GM12878 (cell line): ENCODE results near the gene CCDC134. TPM values are rescaled to one million over a fixed set of nuclear protein-coding genes. Genes with fewer than 3 reads are reported as not detected.

Experiments
- BCLAF1 ChIP-seq: fragments of 450-650 bp; IDR thresholded peaks from 2 replicates; pipeline ENCODE4 v1.6.1; 2017; ENCODE audit warnings: antibody characterized with exemption, mild to moderate bottlenecking, moderate library complexity
- BRCA1 ChIP-seq: IDR thresholded peaks from 2 replicates; pipeline ENCODE4 v1.6.1; 2011; ENCODE audit warnings: low read depth, low read length, improper control_type of control experiment
- CBFB ChIP-seq: IDR thresholded peaks from 2 replicates; pipeline ENCODE4 v1.6.1; 2016; ENCODE audit warnings: antibody characterized with exemption, low read depth
- CEBPB ChIP-seq, 2 experiments: fragments of 150-350 bp in 1 of 2; IDR thresholded peaks; 2 replicates each; pipeline ENCODE4 v1.6.1; 2012 to 2014; ENCODE audit warnings: low read depth in 2 of 2, low read length in 2 of 2, borderline replicate concordance in 1 of 2, inconsistent platforms in 1 of 2
- CREM ChIP-seq: IDR thresholded peaks from 2 replicates; pipeline ENCODE4 v1.6.1; 2014; ENCODE audit warnings: antibody characterized with exemption, low read depth
- E2F4 ChIP-seq: IDR thresholded peaks from 2 replicates; pipeline ENCODE4 v1.6.1; 2012; ENCODE audit warnings: low read depth, low read length, improper control_type of control experiment
- EZH2 ChIP-seq: IDR thresholded peaks from 2 replicates; pipeline ENCODE4 v1.6.1; 2012; ENCODE audit warnings: low read depth, mild to moderate bottlenecking, control low read depth, inconsistent platforms, low read length, borderline replicate concordance; ENCODE audit not compliant: control insufficient read depth
- IKZF1 ChIP-seq: fragments of 450-650 bp; conservative IDR thresholded peaks from 2 replicates; pipeline ENCODE4 v1.6.1; 2017; ENCODE audit warnings: antibody characterized with exemption, mild to moderate bottlenecking
- LARP7 ChIP-seq: fragments of 450-650 bp; IDR thresholded peaks from 2 replicates; pipeline ENCODE4 v1.6.1; 2017; ENCODE audit warnings: mild to moderate bottlenecking
- MTA2 ChIP-seq: fragments of 450-650 bp; IDR thresholded peaks from 2 replicates; pipeline ENCODE4 v1.6.1; 2016; ENCODE audit warnings: low read depth, mild to moderate bottlenecking, moderate library complexity
- MTA3 ChIP-seq: IDR thresholded peaks from 2 replicates; pipeline ENCODE4 v1.6.1; 2012; ENCODE audit warnings: low read length, inconsistent platforms, borderline replicate concordance
- NFYA ChIP-seq: IDR thresholded peaks from 2 replicates; pipeline ENCODE4 v1.6.1; 2011; ENCODE audit warnings: low read depth, mild to moderate bottlenecking, low read length, improper control_type of control experiment, borderline replicate concordance
- NR2C2 ChIP-seq: IDR thresholded peaks from 2 replicates; pipeline ENCODE4 v1.6.1; 2011; ENCODE audit warnings: borderline replicate concordance, low read depth; ENCODE audit not compliant: control insufficient read depth, insufficient read length
- POLR2A ChIP-seq: IDR thresholded peaks from 2 replicates; pipeline ENCODE4 v1.6.1; 2011; ENCODE audit warnings: low read depth, mild to moderate bottlenecking, low read length
- RAD21 ChIP-seq: IDR thresholded peaks from 2 replicates; pipeline ENCODE4 v1.6.1; 2011; ENCODE audit warnings: mild to moderate bottlenecking, low read depth, low read length, moderate library complexity; ENCODE audit not compliant: insufficient read depth
- RAD51 ChIP-seq: fragments of 450-650 bp; IDR thresholded peaks from 2 replicates; pipeline ENCODE4 v1.6.1; 2016; ENCODE audit warnings: moderate library complexity, mild to moderate bottlenecking, inconsistent platforms
- SIX5 ChIP-seq: IDR thresholded peaks from 2 replicates; pipeline ENCODE4 v1.6.1; 2011; ENCODE audit warnings: mild to moderate bottlenecking, low read depth, low read length, moderate library complexity; ENCODE audit not compliant: severe bottlenecking
- SMARCA5 ChIP-seq: fragments of 450-650 bp; IDR thresholded peaks from 2 replicates; pipeline ENCODE4 v1.6.1; 2017; ENCODE audit warnings: mild to moderate bottlenecking
- SREBF2 ChIP-seq: IDR thresholded peaks from 2 replicates; pipeline ENCODE4 v1.6.1; 2012; ENCODE audit warnings: mild to moderate bottlenecking, low read length
- TCF7 ChIP-seq: IDR thresholded peaks from 2 replicates; pipeline ENCODE4 v1.6.1; 2014; ENCODE audit warnings: antibody characterized with exemption, borderline replicate concordance
- ZBED1 ChIP-seq: IDR thresholded peaks from 2 replicates; pipeline ENCODE4 v1.6.1; 2016; ENCODE audit warnings: borderline replicate concordance
- ZNF384 ChIP-seq: IDR thresholded peaks from 2 replicates; pipeline ENCODE4 v1.6.1; 2012; ENCODE audit warnings: low read depth, mild to moderate bottlenecking, low read length, improper control_type of control experiment, borderline replicate concordance
- ZNF592 ChIP-seq: fragments of 450-650 bp; IDR thresholded peaks from 2 replicates; pipeline ENCODE4 v1.6.1; 2017; ENCODE audit warnings: mild to moderate bottlenecking, moderate library complexity
- ZSCAN29 ChIP-seq: fragments of 450-650 bp; IDR thresholded peaks from 2 replicates; pipeline ENCODE4 v1.6.1; 2017; ENCODE audit warnings: mild to moderate bottlenecking, moderate library complexity
- polyA plus RNA-seq, 11 experiments: library from polyadenylated mRNA; depleted of rRNA in 4 of 11; unstranded in 6 of 11; stranded (reverse) in 5 of 11; fragments of >200 nt; fragmentation: Nextera tagmentation in 4 of 11; fragmentation: Illumina TruSeq in 1 of 11; extraction: Ambion mirVana in 4 of 11; extraction: Trizol in 1 of 11; gene quantifications; 1 replicate in 1 of 11; 2 replicates in 10 of 11; pipeline versions ENCODE4 v1.2.1 to v1.2.3, GENCODE V29; 2011 to 2016; ENCODE audit warnings: inconsistent platforms in 2 of 11, missing spikeins in 2 of 11, low read depth in 1 of 11
- total RNA-seq, 4 experiments: library from RNA; depleted of rRNA in 3 of 4; stranded (reverse); fragments of >200 nt in 3 of 4; fragmentation: Illumina TruSeq in 1 of 4; extraction: Trizol in 1 of 4; gene quantifications; 2 replicates each; pipeline versions ENCODE4 v1.2.1 to v1.2.3, GENCODE V29; 2013 to 2021

CCDC134 gene
- total and polyA plus RNA-seq, 10 of the 15 experiments (the other 5 are each of a cell fraction or from before 2014, with no cell fraction given) = 0.35 to 19.3 (median 11.8) TPM

GRCh38 chr22:41862160-41862529 is 61.7 kb downstream of the CCDC134 start (continued):
- no peak for TF ChIP-seq CEBPB (IDR thresholded peaks at IDR 0.05; ENCODE audit: borderline replicate concordance in 1 of 2, low read depth in 2 of 2, low read length in 2 of 2)
- no peak for TF ChIP-seq E2F4
- no peak; the same call in 1 of the 2 replicates for TF ChIP-seq CREM
- TF ChIP-seq ZNF384 = no peak
- TF ChIP-seq BRCA1 = no peak
- no peak for TF ChIP-seq RAD51
- no peak for TF ChIP-seq IKZF1
- peak; percentile 60; the same call in 1 of the 2 replicates for TF ChIP-seq CBFB
- no peak for TF ChIP-seq SIX5
- no peak for TF ChIP-seq NR2C2
- TF ChIP-seq NFYA = no peak
- TF ChIP-seq EZH2 = no peak
- TF ChIP-seq LARP7 = no peak
- TF ChIP-seq BCLAF1 = no peak
- TF ChIP-seq MTA3 = no peak; the same call in 1 of the 2 replicates
- no peak for TF ChIP-seq SMARCA5
- TF ChIP-seq POLR2A = peak; percentile 58; the same call in 1 of the 2 replicates
- TF ChIP-seq ZBED1 = no peak
- 0 out of 2 replicates have a peak, but pooled peaks have one; percentile 10 for TF ChIP-seq MTA2
- TF ChIP-seq RAD21 = no peak
- peak; percentile 69; the same call in 1 of the 2 replicates for TF ChIP-seq TCF7
- no peak for TF ChIP-seq ZSCAN29
- TF ChIP-seq SREBF2 = no peak
- no peak for TF ChIP-seq ZNF592
